Measurements from ENCODE around the gene DAND5. TPM values are rescaled to one million over a fixed set of nuclear protein-coding genes. Genes with fewer than 3 reads are reported as not detected.

The DAND5 gene
- total RNA-seq, 1 donor from 2014 or later, result 0.32 TPM

DNA sequence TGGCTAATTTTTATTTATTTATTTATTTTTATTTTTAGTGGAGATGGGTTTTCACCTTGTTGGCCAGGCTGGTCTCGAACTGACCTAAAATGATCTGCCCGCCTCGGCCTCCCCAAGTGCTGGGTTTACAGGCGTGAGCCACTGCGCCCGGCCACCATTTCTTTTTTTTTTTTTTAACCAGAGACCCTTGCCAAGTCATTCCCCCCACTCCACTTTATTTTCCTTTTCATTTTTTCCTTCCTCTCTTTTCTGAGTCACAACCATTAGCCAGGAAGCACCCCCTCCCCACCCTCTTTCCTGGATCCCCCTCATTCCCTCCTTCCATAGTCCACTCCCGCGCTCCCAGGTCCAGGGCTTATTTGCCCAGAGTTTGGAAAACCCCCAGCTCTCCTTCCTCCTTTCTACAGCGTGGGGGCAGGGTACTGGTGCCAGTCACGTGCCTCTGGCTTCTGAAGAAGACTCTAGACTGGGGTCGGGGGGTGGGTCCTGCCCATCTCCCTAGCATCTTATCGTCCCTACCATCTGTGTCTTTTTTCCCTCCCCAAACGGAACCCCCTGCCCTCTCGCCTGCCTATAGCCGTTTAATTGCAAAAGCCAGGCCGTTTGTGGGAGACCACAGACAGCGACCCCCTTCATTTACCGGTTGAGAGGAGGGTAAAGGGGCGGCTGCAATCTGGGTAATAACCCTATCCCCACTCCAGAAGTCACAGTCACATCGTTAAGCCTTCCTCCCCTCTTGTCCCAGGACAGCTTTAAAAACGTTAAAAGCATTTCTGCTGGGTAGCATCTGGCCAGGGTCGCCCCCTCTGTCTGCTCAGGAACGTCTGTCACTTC lies 32.1 kb upstream of the DAND5 start:
- Histone ChIP-seq H3K4me1 (peaks cover 49% of the 10 kb centered on the region), H3K36me3 (peaks cover 31% of the 10 kb centered on the region), H3K9me3 (no peaks in the 10 kb centered on the region), H3K27me3 (ENCODE audit: low read depth) (no peaks in the 10 kb centered on the region), H3K4me3 (peak overlapping the region; percentile 100), H3K27ac (peak overlapping the region; percentile 74)
- no peak for DNase-seq
- no peak for ATAC-seq
- intact Hi-C loops (cut with DNase I), result no loop called here
- TF ChIP-seq, protein P1, sequence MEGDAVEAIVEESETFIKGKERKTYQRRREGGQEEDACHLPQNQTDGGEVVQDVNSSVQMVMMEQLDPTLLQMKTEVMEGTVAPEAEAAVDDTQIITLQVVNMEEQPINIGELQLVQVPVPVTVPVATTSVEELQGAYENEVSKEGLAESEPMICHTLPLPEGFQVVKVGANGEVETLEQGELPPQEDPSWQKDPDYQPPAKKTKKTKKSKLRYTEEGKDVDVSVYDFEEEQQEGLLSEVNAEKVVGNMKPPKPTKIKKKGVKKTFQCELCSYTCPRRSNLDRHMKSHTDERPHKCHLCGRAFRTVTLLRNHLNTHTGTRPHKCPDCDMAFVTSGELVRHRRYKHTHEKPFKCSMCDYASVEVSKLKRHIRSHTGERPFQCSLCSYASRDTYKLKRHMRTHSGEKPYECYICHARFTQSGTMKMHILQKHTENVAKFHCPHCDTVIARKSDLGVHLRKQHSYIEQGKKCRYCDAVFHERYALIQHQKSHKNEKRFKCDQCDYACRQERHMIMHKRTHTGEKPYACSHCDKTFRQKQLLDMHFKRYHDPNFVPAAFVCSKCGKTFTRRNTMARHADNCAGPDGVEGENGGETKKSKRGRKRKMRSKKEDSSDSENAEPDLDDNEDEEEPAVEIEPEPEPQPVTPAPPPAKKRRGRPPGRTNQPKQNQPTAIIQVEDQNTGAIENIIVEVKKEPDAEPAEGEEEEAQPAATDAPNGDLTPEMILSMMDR (IDR thresholded peaks at IDR 0.05), result no peak

DNA sequence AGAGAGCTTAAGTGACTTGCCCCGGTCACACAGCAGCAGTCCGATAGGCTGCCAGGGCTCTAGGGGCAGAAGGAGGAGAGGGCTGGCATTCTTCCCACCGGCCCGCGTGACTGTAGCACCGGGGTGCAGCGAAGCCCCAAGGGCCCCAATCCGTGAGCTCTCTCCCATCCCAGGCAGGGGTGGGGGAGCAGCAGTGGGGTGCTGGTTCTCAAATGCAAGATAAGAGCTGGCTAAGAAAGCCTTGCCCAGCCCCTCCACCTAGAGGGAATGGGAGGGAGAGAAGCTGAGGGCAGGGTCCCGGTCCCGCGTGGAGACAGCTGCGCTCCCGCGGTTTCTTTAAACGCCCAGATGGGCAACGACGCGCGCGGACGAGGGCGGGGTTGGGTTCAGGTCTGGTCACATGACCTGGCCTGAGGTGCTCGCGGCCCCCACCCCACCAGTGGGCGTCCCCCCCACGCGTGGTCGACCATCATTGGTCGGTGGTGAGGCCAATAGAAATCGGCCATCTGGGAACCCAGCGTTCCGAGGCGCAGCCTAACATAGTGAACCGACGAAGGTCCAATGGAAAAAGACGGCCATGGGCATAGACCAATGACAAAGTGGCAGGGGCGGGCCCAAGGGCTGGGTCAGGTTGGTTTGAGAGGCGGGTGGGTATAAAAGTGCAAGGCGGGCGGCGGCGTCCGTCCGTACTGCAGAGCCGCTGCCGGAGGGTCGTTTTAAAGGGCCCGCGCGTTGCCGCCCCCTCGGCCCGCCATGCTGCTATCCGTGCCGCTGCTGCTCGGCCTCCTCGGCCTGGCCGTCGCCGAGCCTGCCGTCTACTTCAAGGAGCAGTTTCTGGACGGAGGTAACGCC lies 31.2 kb upstream of the DAND5 start, which contains the start of gene CALR:
CALR (plus strand) TSS at position 683 of the 852 bp plus-strand sequence; CDS start at position 754, 71 bp downstream.
- Histone ChIP-seq H3K27ac (peak within 1 kb of the TSS; percentile 97), H3K9me3 (no peaks in the 10 kb centered on the region), H3K4me1 (peaks cover 47% of the 10 kb centered on the region), H3K4me3 (peak within 1 kb of the TSS; percentile 100), H3K36me3 (peaks cover 39% of the 10 kb centered on the region), H3K27me3 (ENCODE audit: low read depth) (no peaks in the 10 kb centered on the region)
- peak; percentile 100 for DNase-seq
- intact Hi-C loops (cut with DNase I), result no loop called here
- ATAC-seq, result peak; percentile 96
- TF ChIP-seq, protein P1 (IDR thresholded peaks at IDR 0.05), result no peak

DNA sequence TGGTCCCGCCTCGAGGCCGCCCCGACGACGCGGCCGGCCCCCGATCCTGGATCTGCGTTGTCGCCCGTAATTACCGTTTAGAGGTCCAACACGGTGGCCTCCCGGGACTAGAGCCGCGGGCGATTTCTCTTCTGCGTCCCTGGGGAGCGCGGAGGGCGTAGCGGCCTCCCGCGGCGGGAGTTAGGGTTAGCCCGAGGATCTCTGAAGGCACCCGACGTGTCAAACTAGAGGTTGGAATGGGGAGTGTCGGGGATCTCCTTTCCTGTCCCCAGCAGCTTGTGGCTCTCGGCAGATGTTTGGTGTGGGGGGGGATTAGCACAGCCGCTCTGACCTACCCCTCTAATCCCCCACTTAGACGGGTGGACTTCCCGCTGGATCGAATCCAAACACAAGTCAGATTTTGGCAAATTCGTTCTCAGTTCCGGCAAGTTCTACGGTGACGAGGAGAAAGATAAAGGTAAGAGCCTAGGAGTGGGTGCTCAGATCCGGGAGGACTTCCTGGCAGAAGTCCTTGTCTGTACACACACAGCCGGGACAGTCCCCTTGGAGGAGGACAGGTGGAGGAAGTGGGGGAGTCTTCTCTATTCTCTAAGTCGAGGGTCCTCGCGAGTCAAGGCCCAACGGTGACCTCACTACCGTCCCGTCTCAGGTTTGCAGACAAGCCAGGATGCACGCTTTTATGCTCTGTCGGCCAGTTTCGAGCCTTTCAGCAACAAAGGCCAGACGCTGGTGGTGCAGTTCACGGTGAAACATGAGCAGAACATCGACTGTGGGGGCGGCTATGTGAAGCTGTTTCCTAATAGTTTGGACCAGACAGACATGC lies 30.4 kb upstream of the DAND5 start:
- H3K4me3 ChIP-seq, result peak overlapping the region; percentile 100
- DNase-seq, result no peak
- TF ChIP-seq, protein P1 (IDR thresholded peaks at IDR 0.05), result peak; percentile 18
- peaks cover 55% of the 10 kb centered on the region for H3K4me1 ChIP-seq
- no peaks in the 10 kb centered on the region for H3K27me3 ChIP-seq (ENCODE audit: low read depth)
- H3K36me3 ChIP-seq, result peaks cover 48% of the 10 kb centered on the region
- H3K27ac ChIP-seq, result peak overlapping the region; percentile 97
- intact Hi-C loops (cut with DNase I), result no loop called here
- H3K9me3 ChIP-seq, result no peaks in the 10 kb centered on the region
- ATAC-seq, result peak; percentile 43 to 49

DNA sequence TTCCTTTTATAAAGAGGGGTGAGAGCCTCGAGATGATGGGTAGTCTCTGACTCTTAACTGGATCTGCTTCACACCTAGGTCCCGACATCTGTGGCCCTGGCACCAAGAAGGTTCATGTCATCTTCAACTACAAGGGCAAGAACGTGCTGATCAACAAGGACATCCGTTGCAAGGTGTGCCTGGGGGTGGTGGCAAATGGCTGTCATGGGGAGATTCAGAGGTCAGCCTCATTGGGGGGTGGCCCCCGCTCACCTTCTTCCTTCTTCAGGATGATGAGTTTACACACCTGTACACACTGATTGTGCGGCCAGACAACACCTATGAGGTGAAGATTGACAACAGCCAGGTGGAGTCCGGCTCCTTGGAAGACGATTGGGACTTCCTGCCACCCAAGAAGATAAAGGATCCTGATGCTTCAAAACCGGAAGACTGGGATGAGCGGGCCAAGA lies 29.4 kb upstream of the DAND5 start:
- Histone ChIP-seq H3K4me1 (peaks cover 65% of the 10 kb centered on the region), H3K27me3 (ENCODE audit: low read depth) (no peaks in the 10 kb centered on the region), H3K36me3 (peaks cover 58% of the 10 kb centered on the region), H3K27ac (peak overlapping the region; percentile 97), H3K9me3 (no peaks in the 10 kb centered on the region), H3K4me3 (peak overlapping the region; percentile 100)
- DNase-seq (no peak), ATAC-seq (no peak)
- TF ChIP-seq, protein P1 (IDR thresholded peaks at IDR 0.05), result no peak
- intact Hi-C loops (cut with DNase I), result no loop called here

DNA sequence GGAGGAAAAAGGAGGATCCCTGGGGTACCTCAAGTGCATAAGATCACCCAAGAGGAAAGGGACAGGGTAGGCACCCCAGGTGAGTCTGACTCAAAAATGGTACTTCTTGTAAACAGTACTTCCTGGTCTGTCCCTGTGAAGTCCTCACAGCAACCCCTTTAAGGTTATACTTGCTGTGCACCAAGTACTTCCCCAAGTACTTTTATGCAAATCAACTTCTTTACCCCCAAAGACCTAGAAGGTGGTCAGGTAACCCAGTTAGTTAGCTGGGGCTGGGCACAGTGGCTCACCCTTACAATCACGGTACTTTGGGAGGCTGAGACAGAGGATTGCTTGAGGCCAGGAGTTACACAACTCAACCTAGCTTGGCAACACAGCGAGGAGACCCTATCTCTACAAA lies 28.5 kb upstream of the DAND5 start:
- TF ChIP-seq, protein P1 (IDR thresholded peaks at IDR 0.05), result no peak
- Histone ChIP-seq H3K36me3 (peaks cover 61% of the 10 kb centered on the region), H3K4me3 (peak overlapping the region; percentile 100), H3K9me3 (no peaks in the 10 kb centered on the region), H3K27me3 (ENCODE audit: low read depth) (no peaks in the 10 kb centered on the region), H3K27ac (no peak overlapping the region), H3K4me1 (peaks cover 69% of the 10 kb centered on the region)
- intact Hi-C loops (cut with DNase I), result no loop called here
- ATAC-seq, result no peak
- no peak for DNase-seq

Measured in lower lobe of right lung (tissue), 2 donors.